Measurements from ENCODE around the gene EIF1AD. TPM values are rescaled to one million over a fixed set of nuclear protein-coding genes. Genes with fewer than 3 reads are reported as not detected.

Gene EIF1AD
- total and polyA plus RNA-seq, 9 of the 15 experiments (the other 6 are each of a cell fraction or from before 2014, with no cell fraction given) = 50.1 to 98.8 (median 58.7) TPM

GRCh38 chr11:66001942-66002647 lies at the start of gene EIF1AD, which contains the start of gene BANF1 (continued):
- TF ChIP-seq NELFE (IDR thresholded peaks at IDR 0.05; ENCODE audit: insufficient read depth, insufficient read length) = no peak
- peak; percentile 98 for TF ChIP-seq CREB3L1 (IDR thresholded peaks at IDR 0.05; ENCODE audit: borderline replicate concordance, low read depth)
- TF ChIP-seq ZNF280A (IDR thresholded peaks at IDR 0.05; ENCODE audit: low read depth, partially characterized antibody) = no peak
- TF ChIP-seq ZNF12 (CRISPR knock-in tag; IDR thresholded peaks at IDR 0.05) = peak; percentile 84
- no peak for TF ChIP-seq HNRNPK (IDR thresholded peaks at IDR 0.05; ENCODE audit: low read depth, low read length, poor library complexity, severe bottlenecking)
- TF ChIP-seq CUX1 (CRISPR knock-in tag; IDR thresholded peaks at IDR 0.05) = no peak
- TF ChIP-seq E2F8 (IDR thresholded peaks at IDR 0.05; ENCODE audit: low read depth, partially characterized antibody) = peak; percentile 98
- TF ChIP-seq ESRRB (CRISPR knock-in tag; IDR thresholded peaks at IDR 0.05; ENCODE audit: borderline replicate concordance) = no peak
- TF ChIP-seq STAG1 (CRISPR knock-in tag; IDR thresholded peaks at IDR 0.05; ENCODE audit: borderline replicate concordance) = no peak
- TF ChIP-seq BRD9 (IDR thresholded peaks at IDR 0.05; ENCODE audit: low read depth, partially characterized antibody) = no peak
- peak; percentile 60 for TF ChIP-seq FIP1L1 (IDR thresholded peaks at IDR 0.05; ENCODE audit: low read depth, low read length, poor library complexity, severe bottlenecking)
- TF ChIP-seq MCM3 (IDR thresholded peaks at IDR 0.05) = no peak
- peak; percentile 99 for TF ChIP-seq ZEB2 (IDR thresholded peaks at IDR 0.05)

Data from K562 (cell line).